GM21619 (cell line): ENCODE results near the gene GIT1.

Source experiments
- ATAC-seq: cut with Tn5 transposase; IDR thresholded peaks from one replicate; pipeline ENCODE4 v1.9.1; 2021; ENCODE audit not compliant: unreplicated experiment

The GIT1 gene

GRCh38 chr17:29589524-29590410 lies at the start of gene GIT1:
TSS of gene GIT1 (minus strand) at chr17:29589648. CDS start at chr17:29589378, 270 bp downstream.
- peak; percentile 40 for ATAC-seq

GRCh38 chr17:29633886-29634285 lies 44.4 kb upstream of the GIT1 start:
- ATAC-seq: no peak

GRCh38 chr17:29630630-29631193 lies 41.3 kb upstream of the GIT1 start:
- ATAC-seq: no peak

- no peak for ATAC-seq
These were observed 40.4 kb upstream of the GIT1 start for GRCh38 chr17:29629839-29630238.

GRCh38 chr17:29628644-29629043 lies 39.2 kb upstream of the GIT1 start:
- ATAC-seq: no peak

GRCh38 chr17:29627951-29628350 lies 38.5 kb upstream of the GIT1 start:
- ATAC-seq: no peak

GRCh38 chr17:29625037-29625750 lies 35.7 kb upstream of the GIT1 start:
- ATAC-seq: no peak

- ATAC-seq: no peak
These were observed 35.1 kb upstream of the GIT1 start for GRCh38 chr17:29624586-29624985.

- ATAC-seq: no peak
These were observed 33.8 kb upstream of the GIT1 start for GRCh38 chr17:29623283-29623647.

- peak; percentile 47 for ATAC-seq
These were observed 33.2 kb upstream of the GIT1 start, which contains the start of gene CORO6 for GRCh38 chr17:29622337-29623282. TSS of gene CORO6 (minus strand) at chr17:29622912. CDS start at chr17:29621421, 1,491 bp downstream.

- no peak for ATAC-seq
These were observed 32.3 kb upstream of the GIT1 start for GRCh38 chr17:29621751-29622194.

- ATAC-seq: no peak
These were observed 31.5 kb upstream of the GIT1 start for GRCh38 chr17:29620779-29621500.

GRCh38 chr17:29620271-29620670 lies 30.8 kb upstream of the GIT1 start:
- ATAC-seq: no peak

GRCh38 chr17:29619251-29619650 lies 29.8 kb upstream of the GIT1 start:
- no peak for ATAC-seq

GRCh38 chr17:29618272-29619065 lies 29.0 kb upstream of the GIT1 start:
- ATAC-seq: no peak

- ATAC-seq: no peak
These were observed 28.2 kb upstream of the GIT1 start for GRCh38 chr17:29617481-29618271.

GRCh38 chr17:29617125-29617480 lies 27.7 kb upstream of the GIT1 start:
- no peak for ATAC-seq

- ATAC-seq: no peak
These were observed 27.0 kb upstream of the GIT1 start for GRCh38 chr17:29616300-29617048.
